Hematopoietic multipotent progenitor cell treated with erythropoietin and hydrocortisone succinate and interleukin-3 and kit ligand, for 4 days (in vitro differentiated cells): ENCODE results near the gene SMPD3.
A peak's percentile ranks its signal among the peaks of the same experiment; 100 is the strongest.

Experiments
- DNase-seq: peaks from one replicate; pipeline ENCODE4 v3.0.0-alpha.2; 2015

Gene SMPD3

DNA sequence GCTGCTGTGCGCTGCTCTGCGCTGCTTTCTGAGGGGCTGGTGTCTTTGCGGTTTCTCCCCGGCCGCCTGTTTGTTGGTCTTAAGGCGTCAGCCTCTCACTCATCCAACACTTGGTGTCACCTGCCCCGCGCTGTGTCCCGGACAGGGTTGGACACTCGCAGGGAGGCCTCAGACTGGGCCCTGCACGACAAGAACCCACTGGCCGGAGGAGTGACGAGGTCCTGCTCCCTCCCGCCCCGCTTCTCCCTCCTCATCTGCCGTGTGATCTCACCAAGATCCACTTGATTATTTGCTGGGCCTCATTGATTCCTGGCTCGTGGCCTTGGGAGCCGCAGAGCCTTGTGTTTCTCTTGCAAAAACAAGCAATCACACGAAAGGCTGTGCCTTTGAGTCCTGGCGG, 80.9 kb downstream of the SMPD3 start:
- DNase-seq, result no peak

DNA sequence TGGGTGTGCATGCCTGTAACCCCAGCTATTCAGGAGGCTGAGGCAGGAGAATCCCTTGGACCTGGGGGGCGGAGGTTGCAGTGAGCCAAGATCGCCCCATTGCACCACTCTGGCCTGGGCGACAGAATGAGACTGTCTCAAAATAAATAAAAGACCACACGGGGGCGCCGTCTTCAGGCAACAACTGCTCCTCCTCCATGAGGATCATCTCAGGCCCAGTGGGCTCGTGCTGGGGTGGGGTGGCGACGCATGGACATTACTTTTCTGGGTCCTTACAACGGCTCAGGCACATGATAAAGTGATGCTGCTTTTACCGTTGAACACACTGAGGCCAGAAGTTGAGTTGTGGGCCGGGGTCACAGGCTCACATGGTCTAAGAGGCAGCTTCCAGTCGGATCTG, 81.3 kb downstream of the SMPD3 start:
- DNase-seq, result peak; percentile 68

DNA sequence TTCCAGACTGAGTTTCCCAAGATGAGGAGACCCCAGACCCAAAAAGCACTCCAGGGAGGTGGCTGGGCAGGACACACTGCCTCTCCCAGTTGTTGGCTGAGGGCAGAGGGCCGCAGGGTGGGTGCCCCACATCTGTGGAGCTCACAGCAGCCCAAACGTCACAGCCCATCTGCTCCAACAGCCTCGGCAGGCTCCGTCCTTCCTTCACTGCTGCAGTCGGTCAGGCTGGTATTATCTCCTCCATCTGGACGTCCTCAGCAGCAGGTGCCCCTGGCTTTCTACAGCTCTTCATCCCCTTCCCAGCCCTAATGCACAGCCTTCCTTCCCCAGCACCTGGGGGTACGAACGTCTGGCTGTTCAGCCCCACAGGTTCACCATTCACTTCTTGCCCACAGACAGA, 82.2 kb downstream of the SMPD3 start:
- no peak for DNase-seq

DNA sequence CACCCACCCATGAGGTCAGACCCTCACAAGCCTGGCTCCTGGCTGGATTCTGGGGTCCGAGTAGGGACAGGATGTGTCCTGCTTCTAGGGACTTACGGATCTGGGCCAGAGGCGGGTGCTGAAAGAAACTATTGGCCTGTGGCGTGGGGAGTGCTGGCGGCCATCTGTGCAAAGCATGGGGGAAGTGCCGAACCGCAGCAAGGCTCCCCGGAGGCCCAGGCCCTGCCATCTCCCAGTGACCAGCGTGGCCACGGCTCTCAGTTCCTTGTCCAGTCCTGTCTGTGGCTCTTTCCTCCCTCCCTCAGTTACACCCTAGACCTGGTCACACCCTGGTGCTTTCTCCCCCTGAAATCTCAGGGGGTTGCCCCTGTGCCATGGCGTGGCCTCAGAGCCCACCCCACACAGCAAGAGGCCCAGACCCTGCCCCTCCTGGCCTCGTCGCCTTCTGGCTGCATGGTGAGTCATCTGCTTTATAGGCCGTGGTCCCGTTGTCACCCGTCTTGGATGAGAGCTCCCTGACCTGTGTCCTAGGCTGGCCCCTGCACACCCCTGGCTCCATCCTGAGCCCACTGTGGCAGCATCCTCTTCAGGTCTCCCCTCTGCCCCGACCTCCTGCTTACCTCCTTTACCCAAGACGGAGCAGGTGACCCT, 83.0 kb downstream of the SMPD3 start:
- no peak for DNase-seq

DNA sequence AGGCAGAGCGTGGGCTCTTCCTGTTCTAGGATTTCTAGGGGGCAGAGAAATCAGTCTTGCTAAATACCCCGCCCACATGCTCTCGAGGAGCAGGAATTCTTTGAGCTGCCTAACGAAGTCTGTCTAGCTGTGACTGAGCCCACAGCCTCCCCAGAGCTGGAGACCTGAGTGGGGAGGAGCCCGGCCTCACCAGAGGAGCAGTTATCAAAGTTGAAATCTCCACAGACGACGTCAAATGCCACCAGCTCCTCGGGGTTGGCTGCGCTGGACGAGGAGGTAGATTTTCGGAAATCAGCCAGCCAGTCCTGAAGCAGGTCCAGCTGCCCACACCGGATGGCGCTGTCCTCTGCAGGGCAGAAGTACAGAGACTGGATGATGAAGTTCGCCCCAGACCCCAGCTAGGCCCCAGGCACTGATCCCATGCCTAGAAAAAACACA, 83.7 kb downstream of the SMPD3 start:
- peak; percentile 34 for DNase-seq

DNA sequence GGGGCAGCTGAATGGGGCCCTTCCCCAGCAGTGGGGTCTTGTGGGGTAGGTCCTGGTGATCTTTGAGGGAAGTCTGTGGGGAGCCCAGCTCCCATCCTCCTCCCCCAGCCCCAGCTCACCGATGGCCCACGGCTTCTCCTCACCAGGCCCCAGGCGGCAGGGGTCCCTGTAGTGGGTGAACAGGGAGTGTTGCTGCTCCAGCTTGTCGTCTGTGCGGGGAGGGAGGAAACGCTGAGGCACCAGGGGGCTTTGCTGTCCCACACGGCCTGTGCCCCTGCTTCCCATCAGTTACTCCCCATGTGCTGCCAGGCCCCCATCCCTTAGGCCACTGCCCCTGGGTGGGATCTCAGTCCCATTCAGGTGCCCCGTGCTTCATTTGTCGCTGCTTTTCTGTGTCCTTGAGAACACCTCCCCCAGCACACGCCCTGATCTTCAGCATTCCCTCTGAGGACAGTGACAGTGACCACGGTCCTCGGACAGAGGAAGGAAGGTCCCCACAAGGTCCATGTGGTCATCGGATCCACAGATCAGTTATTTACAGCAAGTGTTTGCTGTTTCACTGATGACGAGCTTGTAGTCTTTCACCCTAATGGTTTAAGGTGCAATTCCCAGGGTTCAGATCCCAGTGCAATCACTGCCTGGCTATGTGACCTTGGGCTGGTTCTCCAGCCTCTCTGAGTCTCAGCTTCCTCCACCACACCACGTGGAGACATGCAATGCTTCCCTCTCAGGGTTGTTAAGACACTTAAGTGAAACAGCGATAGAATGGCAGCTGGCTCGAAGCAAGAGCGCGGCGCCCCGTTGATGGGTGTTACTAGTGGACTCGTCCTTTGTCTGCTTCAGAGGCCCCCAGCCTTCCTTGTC, 84.4 kb downstream of the SMPD3 start:
- DNase-seq, result no peak

DNA sequence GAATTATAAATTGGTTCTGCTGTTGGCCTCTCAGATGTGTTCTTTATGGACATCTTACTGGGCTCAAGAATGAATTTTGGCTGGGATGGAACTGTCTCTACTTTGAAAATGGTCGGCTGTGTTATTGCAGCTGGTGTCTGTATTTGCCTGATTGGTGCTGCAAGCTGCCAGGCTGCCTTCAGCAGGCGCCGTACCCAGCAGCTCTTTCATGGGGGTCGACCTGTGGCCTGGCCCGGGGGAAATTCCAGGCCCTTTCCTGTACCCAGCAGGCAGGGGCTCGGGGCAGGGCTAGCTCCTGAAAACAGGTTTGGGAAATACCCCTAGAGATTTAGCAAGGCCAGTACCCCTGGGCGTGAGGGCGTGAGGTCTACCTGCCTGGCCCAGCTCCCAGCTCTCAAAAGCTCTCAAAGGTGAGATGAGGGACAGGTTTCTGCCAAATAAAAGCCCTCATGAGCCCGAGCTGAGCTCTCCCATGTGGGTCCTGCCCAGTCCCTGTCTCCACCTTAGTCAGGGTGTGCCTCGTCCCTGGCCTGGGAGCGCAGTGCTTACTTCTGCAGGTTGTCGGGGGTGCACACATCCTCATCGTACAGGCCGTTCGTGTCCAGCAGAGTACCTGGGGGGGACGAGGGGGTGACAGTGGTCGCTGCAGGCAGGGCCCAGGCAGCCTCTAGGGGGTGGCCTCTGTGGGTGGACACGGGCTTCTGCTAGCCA, 85.2 kb downstream of the SMPD3 start:
- DNase-seq, result no peak

DNA sequence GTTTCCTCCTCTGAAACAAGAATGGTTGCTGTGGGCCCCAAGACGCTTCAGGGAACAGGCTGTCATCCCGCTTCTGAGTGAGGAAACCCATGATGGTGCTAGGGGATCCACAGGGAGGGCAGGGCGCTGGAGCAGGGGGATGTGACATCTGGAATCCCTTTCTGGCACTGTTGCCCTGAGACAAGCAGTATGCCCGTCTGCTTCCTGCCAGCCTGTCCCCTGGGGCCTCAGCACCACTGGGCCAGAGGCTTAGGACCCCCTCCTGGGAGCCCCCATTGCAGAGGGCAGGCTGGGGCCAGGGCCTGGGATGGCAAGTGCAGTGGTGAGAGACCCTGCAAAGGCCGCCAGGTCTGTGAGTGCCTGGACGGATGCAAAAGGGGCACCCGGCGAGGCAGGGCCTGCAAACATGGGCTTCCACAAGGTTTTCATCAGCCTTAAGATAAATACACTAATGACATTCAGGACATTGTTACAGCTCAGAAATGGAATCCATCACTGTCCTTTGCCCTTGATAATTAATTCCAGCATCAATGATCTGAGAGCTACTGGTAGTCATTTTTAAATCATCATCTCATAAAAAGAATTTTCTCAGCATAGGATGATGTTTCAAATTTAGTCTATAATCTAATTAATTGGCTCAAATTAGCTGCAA, 85.9 kb downstream of the SMPD3 start:
- DNase-seq, result no peak

DNA sequence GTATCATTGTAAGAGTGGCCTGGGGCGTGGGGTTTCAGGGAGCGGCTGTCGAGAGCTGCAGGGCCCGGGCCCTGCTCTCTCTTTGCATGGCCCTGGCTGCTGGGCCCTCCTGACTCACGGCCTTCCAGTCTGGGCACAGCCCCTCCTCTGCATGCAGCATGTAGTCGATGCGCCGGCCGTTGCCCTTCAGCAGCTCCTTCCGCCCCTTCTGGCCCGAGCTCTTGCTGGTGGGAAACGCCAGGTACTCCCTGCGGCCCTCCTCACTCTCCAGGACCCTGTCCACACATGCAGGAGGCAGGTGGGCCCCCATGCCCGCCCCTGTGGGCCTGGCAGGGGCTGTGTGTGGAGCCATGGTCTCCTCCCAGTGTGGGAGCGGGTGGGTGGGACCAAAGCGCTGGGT, 86.8 kb downstream of the SMPD3 start:
- DNase-seq, result no peak

DNA sequence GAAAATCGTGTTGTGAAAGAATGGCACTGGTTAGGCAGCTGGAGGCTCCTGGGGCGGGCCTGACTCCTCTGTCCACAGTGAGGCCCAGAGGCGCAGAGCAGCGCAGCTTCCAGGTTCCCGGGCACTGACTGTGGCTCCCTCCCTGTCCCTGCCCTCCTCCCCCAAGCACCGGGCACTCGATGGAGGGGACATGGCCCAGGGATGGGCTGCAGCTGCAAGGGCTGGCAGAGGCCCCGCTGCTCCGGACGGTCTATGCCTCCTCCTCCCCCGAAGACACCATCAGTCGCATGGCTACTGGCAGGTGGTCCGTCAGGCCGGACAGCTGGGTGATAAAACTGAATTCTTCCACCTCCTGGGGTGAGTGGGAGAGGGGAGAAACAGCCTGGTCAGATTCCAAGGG, 87.4 kb downstream of the SMPD3 start:
- DNase-seq, result no peak

DNA sequence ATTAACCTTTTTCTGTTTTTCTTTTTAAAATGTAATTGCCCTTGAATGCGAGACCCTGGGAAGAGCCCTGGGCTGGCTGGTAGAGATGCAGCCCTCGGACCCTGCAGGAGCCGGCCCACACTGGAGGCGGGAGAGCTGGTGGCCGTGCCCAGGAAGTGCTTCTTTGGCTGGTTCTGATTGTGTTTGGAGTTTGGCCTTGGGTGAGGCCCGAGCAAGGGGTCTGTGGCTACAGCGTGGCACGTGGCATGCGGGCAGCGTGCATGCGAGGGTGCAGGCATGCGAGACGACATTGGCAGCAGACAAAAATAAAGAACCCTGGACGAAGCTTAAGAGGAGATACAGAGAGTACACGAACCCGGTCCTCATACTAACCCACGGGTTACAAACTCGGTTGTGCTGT, 87.8 kb downstream of the SMPD3 start:
- DNase-seq, result no peak

DNA sequence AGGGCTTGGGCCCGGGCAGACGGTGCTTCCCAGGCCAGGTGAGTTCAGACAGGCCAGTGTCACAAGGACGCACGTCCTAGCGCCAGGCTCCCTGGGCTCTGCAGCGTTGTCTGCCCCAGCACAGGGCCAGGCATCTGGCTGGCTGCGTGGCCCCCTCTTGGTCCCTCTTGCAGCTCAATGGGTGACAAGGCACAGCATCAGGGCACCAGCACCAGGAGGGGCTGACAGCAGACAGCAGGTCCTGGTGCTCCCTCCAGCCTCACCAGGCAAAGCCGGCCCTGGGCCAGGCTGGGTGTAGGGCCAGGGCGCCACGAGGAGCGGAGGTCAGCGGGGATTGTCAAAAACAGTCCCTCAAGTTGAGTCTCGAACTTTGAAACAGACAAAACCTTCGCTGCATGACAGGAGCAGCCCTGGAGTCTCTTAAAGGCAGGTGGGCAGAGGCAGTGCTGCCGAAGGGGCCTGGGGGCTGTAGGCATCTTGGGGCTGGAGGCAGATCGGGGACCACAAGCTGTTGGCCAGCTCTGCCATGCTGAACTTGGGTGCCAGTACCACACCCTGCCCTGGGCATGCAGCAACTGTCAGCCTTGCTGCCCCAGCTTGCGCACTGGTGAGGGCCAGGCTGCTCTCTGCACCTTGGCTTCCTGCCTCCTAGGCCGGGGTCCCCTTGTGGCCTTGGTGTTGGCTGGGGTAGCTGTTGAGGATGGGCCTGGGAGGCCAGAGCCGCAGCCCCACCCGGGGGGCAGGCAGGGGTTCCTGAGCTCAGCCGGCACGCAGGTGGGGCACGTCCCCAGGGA, 88.7 kb downstream of the SMPD3 start:
- no peak for DNase-seq

DNA sequence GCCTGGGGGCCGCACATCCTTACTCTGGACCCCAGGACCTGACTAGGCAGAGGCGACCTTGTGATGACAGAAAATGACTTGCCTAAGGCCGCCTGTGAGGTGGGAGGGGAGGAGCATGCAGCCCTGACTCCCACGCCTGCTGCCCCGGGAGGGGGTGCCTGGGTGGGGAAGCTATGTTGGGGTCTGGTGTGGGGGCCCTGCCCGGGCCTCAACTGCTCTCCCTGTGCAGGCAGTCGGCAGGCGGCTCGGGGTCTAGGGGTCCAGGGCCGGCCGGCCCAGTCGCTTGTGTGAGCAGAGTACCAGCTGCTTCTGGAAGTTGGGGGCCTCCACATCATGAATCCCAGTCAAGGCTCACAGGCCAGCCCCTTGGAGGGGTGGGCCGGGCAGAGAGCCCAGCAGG, 89.4 kb downstream of the SMPD3 start:
- DNase-seq, result no peak

DNA sequence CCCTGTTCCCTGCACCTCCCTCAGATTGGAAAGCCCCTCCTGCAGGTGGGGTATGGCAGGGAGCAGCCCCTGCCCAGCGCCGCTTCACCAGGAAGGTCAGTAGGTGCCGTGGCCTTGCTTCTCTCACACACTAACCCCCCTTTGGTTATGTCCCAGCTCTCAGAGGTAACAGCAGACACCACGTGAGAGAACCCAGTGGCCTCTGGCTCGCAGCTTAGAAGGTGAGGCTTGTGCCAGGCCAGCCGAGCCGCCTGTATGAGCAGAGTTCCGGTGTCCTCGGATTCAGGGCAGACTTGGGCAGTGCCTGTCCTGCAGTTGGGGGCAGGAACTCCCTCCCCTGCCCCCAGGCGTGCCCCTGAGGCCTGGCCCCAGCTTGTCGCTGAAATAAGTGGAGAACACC, 90.4 kb downstream of the SMPD3 start:
- DNase-seq, result no peak

DNA sequence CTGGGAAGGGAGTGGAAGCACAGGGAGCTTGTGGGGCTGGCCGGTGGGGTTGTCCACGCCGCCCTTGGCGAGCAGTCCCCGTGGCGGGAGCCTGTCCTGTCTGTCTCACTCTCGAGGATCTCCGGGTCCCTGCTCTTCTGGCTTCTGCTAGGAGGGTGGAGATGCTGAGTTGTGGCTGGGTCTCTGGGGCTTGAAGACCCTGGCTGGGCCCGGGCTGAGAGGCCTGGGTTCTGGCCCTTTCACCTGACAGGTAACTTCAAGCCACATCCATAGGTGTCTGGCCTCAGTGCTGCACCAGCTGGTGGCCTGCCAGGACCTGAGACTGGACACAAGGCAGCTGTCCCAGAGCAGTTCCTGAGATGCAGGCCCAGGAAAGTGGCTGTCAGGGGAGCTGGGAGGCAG, 90.8 kb downstream of the SMPD3 start:
- no peak for DNase-seq

DNA sequence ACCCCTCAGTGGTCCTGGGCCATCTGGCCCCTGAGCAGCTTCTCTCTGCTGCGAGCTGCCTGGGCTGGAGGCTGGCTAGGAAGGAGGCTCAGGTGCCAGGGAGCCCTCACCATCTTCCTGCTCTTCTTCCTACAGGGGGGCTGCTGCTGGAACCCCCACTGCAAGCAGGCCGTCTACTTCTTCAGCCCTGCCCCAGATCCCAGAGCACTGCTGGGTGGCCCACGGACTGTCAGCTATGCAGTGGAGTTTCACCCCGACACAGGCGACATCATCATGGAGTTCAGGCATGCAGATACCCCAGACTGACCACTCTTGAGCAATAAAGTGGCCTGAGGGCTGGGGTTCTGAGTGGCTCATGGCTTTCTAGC, 91.4 kb downstream of the SMPD3 start:
- no peak for DNase-seq

DNA sequence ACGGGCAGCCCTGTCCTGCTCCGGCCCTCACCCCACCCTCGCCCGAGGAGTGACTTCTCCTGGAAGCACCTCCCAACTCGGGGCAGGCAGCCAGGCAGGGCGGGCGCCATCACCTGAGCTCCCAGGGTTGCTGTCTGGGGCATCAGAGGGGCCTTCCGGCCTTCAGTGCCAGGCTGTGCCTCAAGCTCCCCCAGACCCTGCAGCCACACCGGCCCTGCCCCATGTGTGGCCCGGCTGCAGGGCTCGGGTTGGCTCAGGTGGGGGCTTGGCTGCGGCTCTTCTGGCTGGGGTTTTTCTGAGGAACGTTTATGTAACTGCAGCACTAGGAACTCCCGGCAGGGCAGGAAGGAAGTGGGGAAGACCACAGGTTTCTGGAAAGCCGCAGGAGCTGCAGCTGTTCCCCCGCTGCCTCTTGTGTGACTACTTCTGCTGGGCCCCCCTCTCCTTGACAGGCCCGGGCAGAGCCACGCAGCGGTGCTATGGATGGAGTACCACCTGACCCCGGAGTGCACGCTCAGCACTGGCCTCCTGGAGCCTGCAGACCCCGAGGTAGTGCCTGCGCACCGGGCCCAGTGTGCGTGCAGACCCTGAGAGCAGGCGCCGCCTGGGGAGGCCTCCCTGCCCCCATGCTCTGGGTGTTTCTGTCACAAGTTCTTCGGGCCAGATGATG, 91.9 kb downstream of the SMPD3 start:
- DNase-seq, result peak; percentile 92

DNA sequence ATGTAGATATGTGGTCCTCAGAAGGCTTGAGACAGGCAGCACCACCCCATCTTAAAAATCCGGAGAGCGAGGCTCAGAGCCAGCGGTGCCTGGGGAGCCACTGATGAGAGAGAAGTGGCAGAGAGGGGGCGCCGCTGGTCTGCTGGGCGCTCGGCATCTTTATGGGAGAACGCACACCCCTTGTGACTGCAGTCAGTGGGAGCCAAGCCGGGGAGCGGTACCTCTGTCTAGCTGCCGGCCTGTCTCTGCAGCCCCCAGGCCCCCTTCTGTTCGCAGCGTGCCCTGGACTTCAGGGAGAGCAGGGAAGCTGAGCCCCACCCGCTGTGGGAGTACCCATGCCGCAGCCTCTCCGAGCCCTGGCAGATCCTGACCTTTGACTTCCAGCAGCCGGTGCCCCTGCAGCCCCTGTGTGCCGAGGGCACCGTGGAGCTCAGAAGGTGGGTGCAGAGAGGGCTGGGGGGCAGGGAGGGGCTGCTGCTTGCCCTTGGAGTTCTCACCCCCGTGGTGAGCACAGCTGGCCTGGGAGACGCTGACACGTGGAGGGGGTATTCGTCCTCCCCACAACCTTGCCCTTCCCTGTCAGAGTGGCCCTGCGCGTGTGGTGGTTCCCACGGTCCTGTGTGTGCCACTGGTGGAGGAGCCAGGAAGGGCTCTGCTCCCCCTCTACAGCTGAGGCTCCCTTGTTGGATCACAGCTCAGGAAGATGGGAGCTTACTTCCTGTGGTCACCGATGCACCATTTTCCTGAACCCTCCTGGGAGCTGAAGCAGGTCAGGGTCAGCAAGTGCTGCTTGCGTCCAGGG, 92.7 kb downstream of the SMPD3 start:
- peak; percentile 40 for DNase-seq

DNA sequence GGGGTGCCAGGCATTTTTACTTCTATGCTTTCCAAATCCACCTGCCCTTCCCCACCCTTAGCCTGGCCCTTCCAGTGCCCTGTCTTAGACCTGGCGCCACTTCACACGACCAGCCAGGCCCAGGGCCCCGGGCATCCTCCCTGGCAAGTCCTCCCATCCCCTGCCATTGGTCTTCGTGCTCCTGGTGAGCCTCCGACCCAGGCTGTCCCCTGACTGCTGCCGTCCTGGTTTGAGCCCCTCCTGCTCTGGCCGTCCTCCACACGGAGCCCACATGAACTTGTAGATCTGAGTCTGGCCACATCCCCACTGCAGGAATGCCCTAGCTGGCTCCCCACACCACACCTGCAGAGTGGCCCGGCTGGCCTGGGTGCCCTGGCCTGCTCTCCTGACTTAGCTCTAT, 93.5 kb downstream of the SMPD3 start:
- DNase-seq, result no peak

DNA sequence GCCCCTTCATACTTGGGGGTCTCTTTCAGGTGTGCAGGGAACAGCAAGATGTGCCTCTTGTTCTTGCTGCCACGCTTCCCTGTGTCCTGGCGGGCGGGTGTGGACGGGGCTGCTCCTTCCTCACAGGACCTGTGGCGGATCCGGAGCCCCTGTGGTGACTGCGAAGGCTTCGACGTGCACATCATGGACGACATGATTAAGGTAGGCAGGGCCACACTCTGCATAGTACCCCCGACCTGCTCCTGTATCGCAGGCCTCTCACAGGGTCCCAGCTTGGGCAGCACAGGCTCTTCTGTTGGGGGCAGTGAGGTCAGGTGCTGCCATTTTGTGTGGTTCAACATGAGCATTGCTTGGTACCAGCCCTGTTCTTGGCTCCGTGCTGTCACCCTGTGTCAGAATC, 94.9 kb downstream of the SMPD3 start:
- DNase-seq, result no peak

DNA sequence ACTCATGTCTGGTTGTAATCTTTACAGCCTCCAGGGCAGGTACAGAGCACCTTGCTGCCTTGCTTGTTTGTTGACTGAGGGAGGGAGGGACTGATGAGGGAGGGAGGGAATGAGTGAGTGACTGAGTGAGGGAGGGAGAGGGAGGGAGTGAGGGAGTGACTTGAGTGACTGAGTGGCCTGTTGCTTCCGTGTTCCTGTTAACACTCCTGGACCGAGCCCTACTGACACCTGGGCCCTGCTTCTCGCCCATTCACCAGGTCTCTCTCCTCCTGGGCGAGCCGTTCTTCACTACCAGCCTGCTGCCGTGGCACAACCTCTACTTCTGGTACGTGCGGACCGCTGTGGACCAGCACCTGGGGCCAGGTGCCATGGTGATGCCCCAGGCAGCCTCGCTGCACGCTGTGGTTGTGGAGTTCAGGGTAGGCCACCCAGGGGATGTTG, 96.3 kb downstream of the SMPD3 start:
- DNase-seq, result no peak
